ENCODE measurements around the gene TSNAXIP1.

Gene TSNAXIP1

GRCh38 chr16:67869653-67870052, 63.0 kb downstream of the TSNAXIP1 start:
- TF ChIP-seq CEBPB (IDR thresholded peaks at IDR 0.05), result no peak
- no peak for TF ChIP-seq MAX (IDR thresholded peaks at IDR 0.05)
- TF ChIP-seq CREB1 (IDR thresholded peaks at IDR 0.05; ENCODE audit: low read depth), result no peak
- no peak for TF ChIP-seq ZBTB7A (IDR thresholded peaks at IDR 0.05; ENCODE audit: low read depth)
- no peak for TF ChIP-seq TCF12 (IDR thresholded peaks at IDR 0.05; ENCODE audit: low read depth)
- no peak for TF ChIP-seq REST (IDR thresholded peaks at IDR 0.05; ENCODE audit: low read depth)
- no peak for TF ChIP-seq USF1 (IDR thresholded peaks at IDR 0.05)
- TF ChIP-seq YY1 (IDR thresholded peaks at IDR 0.05; ENCODE audit: low read depth), result no peak
- TF ChIP-seq NFIC (IDR thresholded peaks at IDR 0.05), result no peak
- no peak for TF ChIP-seq EGR1 (IDR thresholded peaks at IDR 0.05)
- no peak for TF ChIP-seq FOXM1 (IDR thresholded peaks at IDR 0.05; ENCODE audit: borderline replicate concordance, low read depth)
- TF ChIP-seq TEAD4 (IDR thresholded peaks at IDR 0.05), result no peak

- TF ChIP-seq TCF12 (IDR thresholded peaks at IDR 0.05; ENCODE audit: low read depth) (no peak), YY1 (IDR thresholded peaks at IDR 0.05; ENCODE audit: low read depth) (no peak), MAX (IDR thresholded peaks at IDR 0.05) (no peak), CREB1 (IDR thresholded peaks at IDR 0.05; ENCODE audit: low read depth) (no peak), TEAD4 (IDR thresholded peaks at IDR 0.05) (no peak), EP300 (IDR thresholded peaks at IDR 0.05; ENCODE audit: borderline replicate concordance) (no peak), REST (IDR thresholded peaks at IDR 0.05; ENCODE audit: low read depth) (no peak), ZBTB7A (IDR thresholded peaks at IDR 0.05; ENCODE audit: low read depth) (no peak)
These were observed 64.6 kb downstream of the TSNAXIP1 start for GRCh38 chr16:67871256-67871655.

- TF ChIP-seq YY1 (IDR thresholded peaks at IDR 0.05; ENCODE audit: low read depth), result no peak
- TF ChIP-seq MAX (IDR thresholded peaks at IDR 0.05), result no peak
- no peak for TF ChIP-seq CREB1 (IDR thresholded peaks at IDR 0.05; ENCODE audit: low read depth)
- no peak for TF ChIP-seq RAD21 (IDR thresholded peaks at IDR 0.05; ENCODE audit: low read depth)
These were observed 65.5 kb downstream of the TSNAXIP1 start for GRCh38 chr16:67872131-67872630.

GRCh38 chr16:67872631-67873434, 66.1 kb downstream of the TSNAXIP1 start, which contains the start of gene EDC4:
Gene EDC4, plus strand, starts transcription at chr16:67873052. Its CDS starts 210 bp downstream, at chr16:67873262.
- peak; percentile 95 for TF ChIP-seq EGR1 (IDR thresholded peaks at IDR 0.05)
- TF ChIP-seq TAF1 (IDR thresholded peaks at IDR 0.05; ENCODE audit: low read depth), result peak; percentile 91
- TF ChIP-seq TCF12 (IDR thresholded peaks at IDR 0.05; ENCODE audit: low read depth), result peak; percentile 51
- TF ChIP-seq ZBTB7A (IDR thresholded peaks at IDR 0.05; ENCODE audit: low read depth), result 0 out of 2 replicates have a peak, but pooled peaks have one; percentile 26
- no peak for TF ChIP-seq REST (IDR thresholded peaks at IDR 0.05; ENCODE audit: low read depth)
- no peak for TF ChIP-seq RAD21 (IDR thresholded peaks at IDR 0.05; ENCODE audit: low read depth)
- TF ChIP-seq FOXM1 (IDR thresholded peaks at IDR 0.05; ENCODE audit: borderline replicate concordance, low read depth), result no peak
- peak; percentile 63 for TF ChIP-seq USF1 (IDR thresholded peaks at IDR 0.05)
- peak; percentile 26; the same call in 1 of the 2 replicates for TF ChIP-seq TEAD4 (IDR thresholded peaks at IDR 0.05)
- peak; percentile 78 for TF ChIP-seq MAX (IDR thresholded peaks at IDR 0.05)
- TF ChIP-seq CEBPB (IDR thresholded peaks at IDR 0.05), result peak; percentile 28; the same call in 1 of the 2 replicates
- TF ChIP-seq CREB1 (IDR thresholded peaks at IDR 0.05; ENCODE audit: low read depth), result no peak
- peak; percentile 25; the same call in 1 of the 2 replicates for TF ChIP-seq NFIC (IDR thresholded peaks at IDR 0.05)
- 0 out of 2 replicates have a peak, but pooled peaks have one; percentile 46 for TF ChIP-seq EP300 (IDR thresholded peaks at IDR 0.05; ENCODE audit: borderline replicate concordance)
- peak; percentile 61; the same call in 1 of the 2 replicates for TF ChIP-seq YY1 (IDR thresholded peaks at IDR 0.05; ENCODE audit: low read depth)

Data from Ishikawa (cell line).